AG09309 (cell line): ENCODE data around the gene IL1B.

ENCODE experiments used
- DNase-seq: peaks from one replicate; pipeline ENCODE4 v3.0.0-alpha.2; 2010; ENCODE audit warnings: low read depth
- H3K4me3 ChIP-seq: 2 replicates; pipeline ENCODE4 v1.5.1; 2011; ENCODE audit warnings: mild to moderate bottlenecking, low read depth, low read length, moderate library complexity; ENCODE audit not compliant: control insufficient read depth
- CTCF ChIP-seq: IDR thresholded peaks from 2 replicates; pipeline ENCODE4 v1.5.1; 2011; ENCODE audit warnings: mild to moderate bottlenecking, low read depth, low read length, inconsistent platforms; ENCODE audit not compliant: insufficient read depth, control insufficient read depth; ENCODE audit errors: missing control alignments

Gene IL1B

GRCh38 chr2:112848833-112849232 lies 12.3 kb upstream of the IL1B start:
- no peak overlapping the region for H3K4me3 ChIP-seq
- DNase-seq = no peak
- TF ChIP-seq CTCF = no peak

- no peak overlapping the region for H3K4me3 ChIP-seq
- DNase-seq = no peak
- no peak for TF ChIP-seq CTCF
Measured at GRCh38 chr2:112846031-112846430, 9.5 kb upstream of the IL1B start.

DNA sequence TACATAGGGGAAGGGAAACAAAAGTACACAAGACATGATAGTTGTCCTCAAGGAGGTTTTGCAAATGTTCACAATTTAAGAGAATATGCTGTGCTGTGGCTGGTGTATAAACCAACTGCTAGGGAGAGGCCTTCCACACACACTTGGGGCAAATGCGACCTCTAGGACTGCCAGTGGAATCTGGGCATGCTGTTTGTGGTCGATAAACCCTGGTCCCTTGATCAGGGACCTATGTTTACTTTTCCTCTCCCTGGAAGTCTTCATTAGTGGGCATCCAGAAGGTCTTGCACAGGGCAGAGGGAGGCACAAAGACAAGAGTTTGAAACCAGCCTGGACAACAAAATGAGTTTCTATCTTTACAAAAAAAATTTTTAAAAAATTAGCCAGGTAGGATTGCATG lies 7.3 kb upstream of the IL1B start:
- no peak for DNase-seq
- TF ChIP-seq CTCF = no peak
- no peak overlapping the region for H3K4me3 ChIP-seq

DNA sequence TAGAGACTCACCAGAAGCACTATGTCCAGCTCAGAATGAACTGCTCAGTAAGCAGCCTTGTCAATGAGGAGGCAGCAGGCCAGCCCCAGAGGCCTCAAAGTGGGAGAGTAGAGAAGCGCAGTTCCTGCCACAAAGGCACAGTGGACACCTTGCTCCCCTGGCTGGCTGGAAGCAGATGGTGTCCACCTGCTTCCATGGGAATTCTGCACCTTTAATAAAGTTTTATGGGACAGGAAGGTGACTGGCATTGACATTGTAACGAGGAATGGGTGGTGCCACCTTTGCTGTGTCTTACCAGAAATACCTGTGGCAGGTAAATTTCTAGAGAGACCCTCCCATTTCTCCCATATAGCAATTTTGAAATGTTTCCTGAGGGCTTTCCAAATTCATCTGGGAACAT lies 6.7 kb upstream of the IL1B start:
- DNase-seq = no peak
- no peak for TF ChIP-seq CTCF
- no peak overlapping the region for H3K4me3 ChIP-seq

DNA sequence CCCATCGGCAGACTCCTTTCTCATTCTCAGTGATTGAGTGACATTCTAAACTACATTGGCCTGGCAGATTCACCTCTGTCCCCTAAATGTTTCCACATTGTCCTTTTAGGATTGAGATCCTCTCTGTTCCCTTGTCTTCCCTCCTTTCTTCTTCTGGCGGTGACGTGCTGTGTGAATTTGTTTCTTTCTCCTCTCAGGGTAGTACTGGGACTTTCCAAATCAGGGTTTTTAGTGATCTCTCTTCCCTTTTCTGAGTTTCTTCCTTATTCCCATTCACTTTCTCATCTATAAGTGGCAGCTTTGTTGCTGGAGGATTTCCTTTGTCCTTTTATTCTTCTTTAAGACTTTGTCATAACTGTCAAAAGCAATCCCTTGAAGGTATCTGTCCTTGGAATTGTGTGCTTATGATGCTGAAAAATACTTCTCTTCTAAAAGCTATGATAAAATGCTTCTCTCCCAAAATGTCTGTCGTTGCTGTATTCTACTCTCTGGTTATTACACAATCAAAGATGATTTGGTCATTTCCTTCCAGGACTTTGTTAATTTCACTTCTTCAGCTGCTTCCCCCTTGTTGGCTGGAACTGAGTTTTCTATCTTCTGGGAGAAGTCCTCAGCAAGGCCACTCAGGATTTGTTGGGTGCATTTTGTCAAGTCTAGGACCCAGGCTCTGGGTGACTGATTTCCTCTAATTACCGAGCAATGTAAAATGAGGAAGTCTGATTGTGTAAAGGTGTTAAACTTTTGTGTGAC lies 4.9 kb upstream of the IL1B start:
- no peak overlapping the region for H3K4me3 ChIP-seq
- no peak for TF ChIP-seq CTCF
- DNase-seq = no peak

DNA sequence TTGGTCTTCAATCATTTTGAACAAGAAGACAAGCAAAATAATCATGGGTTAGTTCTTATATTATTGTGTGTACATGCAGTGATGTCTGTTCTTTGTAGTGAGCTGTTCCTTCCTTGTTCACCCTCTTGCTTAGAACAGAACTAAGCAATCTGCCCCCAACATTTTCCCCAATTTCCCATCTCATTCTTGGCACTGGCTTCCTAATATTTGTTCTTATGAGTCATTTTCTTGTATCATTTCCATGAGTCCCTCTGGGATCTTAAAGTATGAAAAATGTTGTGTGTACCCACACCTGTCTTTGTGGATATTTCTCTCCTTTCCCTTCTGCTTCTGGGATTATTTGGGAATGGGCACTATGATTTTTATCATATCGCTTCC lies 3.5 kb upstream of the IL1B start:
- no peak for TF ChIP-seq CTCF
- DNase-seq = no peak
- no peak overlapping the region for H3K4me3 ChIP-seq
